Trophoblast cell (in vitro differentiated cells and primary cell): ENCODE results near the gene ATOH7.
A peak's percentile ranks its signal among the peaks of the same experiment; 100 is the strongest.

Experiments used
- DNase-seq, 2 donors: peaks; one replicate each; pipeline ENCODE4 v3.0.0-alpha.2; 2016
- H2AFZ ChIP-seq: 2 replicates; pipeline ENCODE4 v1.6.1; 2013; ENCODE audit warnings: low read length, moderate library complexity, mild to moderate bottlenecking; ENCODE audit not compliant: insufficient read depth, poor library complexity
- H2AK5ac ChIP-seq: 2 replicates; pipeline ENCODE4 v1.6.1; 2013; ENCODE audit warnings: mild to moderate bottlenecking, low read length
- H2BK120ac ChIP-seq: 2 replicates; pipeline ENCODE4 v1.6.1; 2013; ENCODE audit warnings: low read length, mild to moderate bottlenecking, moderate library complexity; ENCODE audit not compliant: insufficient read depth, poor library complexity
- H2BK12ac ChIP-seq: 2 replicates; pipeline ENCODE4 v1.6.1; 2013; ENCODE audit warnings: mild to moderate bottlenecking, low read length, moderate library complexity
- H2BK5ac ChIP-seq: 2 replicates; pipeline ENCODE4 v1.6.1; 2013; ENCODE audit warnings: low read length, low read depth, moderate library complexity, mild to moderate bottlenecking; ENCODE audit not compliant: poor library complexity
- H3K14ac ChIP-seq: 2 replicates; pipeline ENCODE4 v1.6.1; 2013; ENCODE audit warnings: mild to moderate bottlenecking, low read length
- H3K18ac ChIP-seq: 2 replicates; pipeline ENCODE4 v1.6.1; 2013; ENCODE audit warnings: mild to moderate bottlenecking, low read length
- H3K23ac ChIP-seq: 2 replicates; pipeline ENCODE4 v1.6.1; 2013; ENCODE audit warnings: low read length
- H3K27ac ChIP-seq: 2 replicates; pipeline ENCODE4 v1.5.1; 2013; ENCODE audit warnings: low read depth, mild to moderate bottlenecking, inconsistent platforms, low read length, moderate library complexity
- H3K27me3 ChIP-seq: 2 replicates; pipeline ENCODE4 v1.6.1; 2013; ENCODE audit warnings: inconsistent platforms, mild to moderate bottlenecking, low read length, moderate library complexity; ENCODE audit not compliant: insufficient read depth
- H3K36me3 ChIP-seq, 2 experiments: 1 replicate in 1 of 2; 2 replicates in 1 of 2; pipeline ENCODE4 v1.6.1; 2013; ENCODE audit warnings: low read length in 2 of 2, mild to moderate bottlenecking in 2 of 2, moderate library complexity in 1 of 2; ENCODE audit not compliant: insufficient read depth in 2 of 2, control insufficient read depth in 1 of 2
- H3K4ac ChIP-seq: 2 replicates; pipeline ENCODE4 v1.6.1; 2013; ENCODE audit warnings: low read depth, mild to moderate bottlenecking, low read length, moderate library complexity
- H3K4me1 ChIP-seq, 2 experiments: 1 replicate in 1 of 2; 2 replicates in 1 of 2; pipeline ENCODE4 v1.6.1; 2013; ENCODE audit warnings: low read length in 2 of 2, mild to moderate bottlenecking in 2 of 2, moderate library complexity in 1 of 2; ENCODE audit not compliant: insufficient read depth in 2 of 2, control insufficient read depth in 1 of 2
- H3K4me2 ChIP-seq: 2 replicates; pipeline ENCODE4 v1.6.1; 2013; ENCODE audit warnings: inconsistent platforms, mild to moderate bottlenecking, low read length, moderate library complexity
- H3K4me3 ChIP-seq: 2 replicates; pipeline ENCODE4 v1.5.1; 2013; ENCODE audit warnings: mild to moderate bottlenecking, low read depth, low read length, inconsistent platforms
- H3K79me1 ChIP-seq: one replicate; pipeline ENCODE4 v1.6.1; 2013; ENCODE audit warnings: low read length
- H3K79me2 ChIP-seq: 2 replicates; pipeline ENCODE4 v1.6.1; 2013; ENCODE audit warnings: low read length, mild to moderate bottlenecking; ENCODE audit not compliant: control insufficient read depth, insufficient read depth, poor library complexity
- H3K9ac ChIP-seq: 2 replicates; pipeline ENCODE4 v1.6.1; 2013; ENCODE audit warnings: mild to moderate bottlenecking, low read length
- H3K9me3 ChIP-seq: 2 replicates; pipeline ENCODE4 v1.6.1; 2013; ENCODE audit warnings: low read depth, mild to moderate bottlenecking, control low read depth, inconsistent platforms, low read length; ENCODE audit not compliant: insufficient read depth
- H4K12ac ChIP-seq: 2 replicates; pipeline ENCODE4 v1.6.1; 2013; ENCODE audit warnings: low read depth, mild to moderate bottlenecking, low read length, moderate library complexity
- H4K8ac ChIP-seq: 2 replicates; pipeline ENCODE4 v1.6.1; 2013; ENCODE audit warnings: low read depth, mild to moderate bottlenecking, low read length, moderate library complexity
- H4K91ac ChIP-seq: one replicate; pipeline ENCODE4 v1.6.1; 2013; ENCODE audit warnings: low read depth, mild to moderate bottlenecking, low read length, moderate library complexity
- WGBS: extraction: QIAGEN DNeasy Blood & Tissue Kit; methylation state at CpG from one replicate; pipeline ENCODE4 v1.1.7; 2013; ENCODE audit warnings: missing lambda C conversion rate; ENCODE audit not compliant: insufficient read length, insufficient coverage; ENCODE audit errors: extremely low coverage; 5-methylcytosine and 5-hydroxymethylcytosine counted together

The ATOH7 gene

DNA sequence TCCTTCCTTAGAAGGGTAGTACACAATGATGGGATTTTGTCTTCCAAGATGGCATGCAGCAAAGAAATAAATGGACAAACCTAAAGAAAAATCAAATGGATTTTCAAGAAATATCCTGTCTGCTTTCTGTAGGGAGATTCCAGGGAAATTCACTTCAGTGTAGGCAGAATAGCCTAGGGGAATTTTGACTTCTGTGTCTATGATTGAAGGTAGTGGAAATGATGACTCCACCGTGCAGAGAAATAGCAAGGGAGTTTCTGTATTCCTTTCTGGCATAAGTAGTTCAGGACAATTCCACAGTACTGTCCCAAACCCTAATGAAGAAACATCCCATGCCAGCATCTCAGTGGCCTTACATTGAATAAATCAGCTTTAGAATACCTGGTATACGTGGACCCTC lies 9.5 kb downstream of the ATOH7 start:
- Histone ChIP-seq H3K14ac (no peak overlapping the region), H3K4me3 (no peak overlapping the region), H2AK5ac (no peak overlapping the region), H3K4me1 (no peaks in the 10 kb centered on the region), H4K91ac (no peak overlapping the region), H3K9me3 (no peaks in the 10 kb centered on the region), H2BK12ac (no peak overlapping the region), H2BK120ac (no peak overlapping the region), H3K79me1 (no peaks in the 10 kb centered on the region), H4K8ac (no peak overlapping the region), H3K36me3 (no peaks in the 10 kb centered on the region), H3K79me2 (no peaks in the 10 kb centered on the region), H3K23ac (no peak overlapping the region), H3K27ac (no peak overlapping the region), H3K4me2 (no peak overlapping the region), H2AFZ (no peak overlapping the region), H3K9ac (no peak overlapping the region), H4K12ac (no peak overlapping the region), H3K27me3 (no peaks in the 10 kb centered on the region), H3K18ac (no peak overlapping the region), H2BK5ac (no peak overlapping the region), H3K4ac (no peak overlapping the region)
- no CpG with 5 or more reads among the region's 2 CpGs for WGBS
- no peak for DNase-seq

GRCh38 chr10:68221196-68221595 lies 10.7 kb downstream of the ATOH7 start:
- H3K4me1 ChIP-seq, result no peaks in the 10 kb centered on the region
- no peak overlapping the region for H4K12ac ChIP-seq
- H3K79me2 ChIP-seq, result no peaks in the 10 kb centered on the region
- DNase-seq, result no peak
- no peak overlapping the region for H2AFZ ChIP-seq
- no peak overlapping the region for H3K18ac ChIP-seq
- no peak overlapping the region for H2BK5ac ChIP-seq
- no peak overlapping the region for H4K8ac ChIP-seq
- H2BK12ac ChIP-seq, result no peak overlapping the region
- no peaks in the 10 kb centered on the region for H3K27me3 ChIP-seq
- no peak overlapping the region for H2BK120ac ChIP-seq
- H3K23ac ChIP-seq, result no peak overlapping the region
- no peak overlapping the region for H2AK5ac ChIP-seq
- H3K9me3 ChIP-seq, result no peaks in the 10 kb centered on the region
- H3K14ac ChIP-seq, result no peak overlapping the region
- H4K91ac ChIP-seq, result no peak overlapping the region
- no peak overlapping the region for H3K4me2 ChIP-seq
- H3K4me3 ChIP-seq, result no peak overlapping the region
- H3K36me3 ChIP-seq, result no peaks in the 10 kb centered on the region
- no peak overlapping the region for H3K4ac ChIP-seq
- no peak overlapping the region for H3K27ac ChIP-seq
- no peak overlapping the region for H3K9ac ChIP-seq
- H3K79me1 ChIP-seq, result no peaks in the 10 kb centered on the region

GRCh38 chr10:68218786-68219185 lies 13.1 kb downstream of the ATOH7 start:
- no peak overlapping the region for H3K4ac ChIP-seq
- no peaks in the 10 kb centered on the region for H3K9me3 ChIP-seq
- no CpG with 5 or more reads among the region's 4 CpGs for WGBS
- no peak overlapping the region for H3K9ac ChIP-seq
- no peaks in the 10 kb centered on the region for H3K4me1 ChIP-seq
- H3K18ac ChIP-seq, result no peak overlapping the region
- H3K79me2 ChIP-seq, result no peaks in the 10 kb centered on the region
- H3K27ac ChIP-seq, result no peak overlapping the region
- H3K4me3 ChIP-seq, result no peak overlapping the region
- H2BK120ac ChIP-seq, result no peak overlapping the region
- no peaks in the 10 kb centered on the region for H3K27me3 ChIP-seq
- no peaks in the 10 kb centered on the region for H3K36me3 ChIP-seq
- no peak overlapping the region for H2BK5ac ChIP-seq
- no peak overlapping the region for H2BK12ac ChIP-seq
- H2AFZ ChIP-seq, result no peak overlapping the region
- H4K8ac ChIP-seq, result no peak overlapping the region
- no peak overlapping the region for H3K4me2 ChIP-seq
- H4K12ac ChIP-seq, result no peak overlapping the region
- H3K23ac ChIP-seq, result no peak overlapping the region
- no peak overlapping the region for H3K14ac ChIP-seq
- H4K91ac ChIP-seq, result no peak overlapping the region
- no peaks in the 10 kb centered on the region for H3K79me1 ChIP-seq
- no peak for DNase-seq
- no peak overlapping the region for H2AK5ac ChIP-seq

DNA sequence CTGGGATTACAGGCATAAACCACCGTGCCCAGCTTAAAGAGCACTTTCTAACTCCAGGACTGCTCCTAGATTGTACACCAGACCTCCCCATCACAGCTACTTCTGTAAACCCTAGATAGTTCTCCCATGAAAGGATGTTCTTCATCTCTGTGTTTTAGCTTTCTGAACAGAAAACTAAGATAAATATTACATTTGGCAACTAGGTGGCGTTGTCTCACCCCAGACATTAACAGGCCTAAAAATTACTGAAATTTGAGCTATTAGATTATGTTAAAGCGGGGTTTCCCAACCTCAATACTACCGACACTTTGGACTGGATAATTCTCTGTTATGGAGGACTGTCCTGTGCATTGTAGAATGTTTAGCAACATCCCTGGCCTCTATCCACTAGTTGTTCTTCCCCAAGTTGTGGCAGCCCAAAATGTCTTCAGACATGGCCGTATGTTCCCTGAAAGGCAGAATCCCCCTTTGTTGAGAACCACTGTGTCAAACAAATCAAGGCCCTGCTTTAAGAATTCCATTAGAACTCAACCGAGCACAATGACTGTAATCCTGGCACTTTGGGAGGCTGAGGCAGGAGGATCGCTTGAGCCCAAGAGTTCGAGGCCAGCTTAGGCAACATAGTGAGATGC lies 19.1 kb downstream of the ATOH7 start:
- Histone ChIP-seq H3K9ac (no peak overlapping the region), H2BK120ac (no peak overlapping the region), H3K36me3 (no peaks in the 10 kb centered on the region), H3K9me3 (no peaks in the 10 kb centered on the region), H2BK12ac (no peak overlapping the region), H3K23ac (no peak overlapping the region), H3K27ac (no peak overlapping the region), H3K4me3 (no peak overlapping the region), H3K4me1 (no peaks in the 10 kb centered on the region), H2BK5ac (no peak overlapping the region), H3K14ac (no peak overlapping the region), H3K4me2 (no peak overlapping the region), H2AFZ (no peak overlapping the region), H3K4ac (no peak overlapping the region), H3K27me3 (no peaks in the 10 kb centered on the region), H3K79me1 (no peaks in the 10 kb centered on the region), H2AK5ac (no peak overlapping the region), H3K18ac (no peak overlapping the region), H4K12ac (no peak overlapping the region), H4K8ac (no peak overlapping the region), H3K79me2 (no peaks in the 10 kb centered on the region), H4K91ac (no peak overlapping the region)
- no CpG with 5 or more reads among the region's 8 CpGs for WGBS
- DNase-seq, result peak in 1 of 2 donors; percentile 64
